Sigmoid colon (tissue), 4 donors: ENCODE results near the gene EFHD2.
"Not testable (repeated sequence)": the region's sequence is repeated elsewhere in the genome, so short reads cannot be mapped to it uniquely, and the experiment has no call there.

Source experiments
- CTCF ChIP-seq, 4 experiments: fragments of 450-650 bp in 3 of 4; fragments of 200-600 bp in 1 of 4; IDR thresholded peaks; one replicate each; pipeline ENCODE4 v1.5.1; 2016 to 2019; ENCODE audit warnings: antibody characterized with exemption in 4 of 4, mild to moderate bottlenecking in 3 of 4, moderate library complexity in 2 of 4
- EP300 ChIP-seq, 4 donors: sonication (generic); formaldehyde crosslinking; IDR thresholded peaks; one replicate each; pipeline ENCODE4 v1.6.1; 2017; ENCODE audit warnings: antibody characterized with exemption in 4 of 4
- POLR2A ChIP-seq, 2 donors: fragments of 450-650 bp; IDR thresholded peaks; one replicate each; pipeline ENCODE4 v1.6.1; 2016; ENCODE audit warnings: antibody characterized with exemption in 2 of 2, mild to moderate bottlenecking in 2 of 2, moderate library complexity in 2 of 2
- POLR2AphosphoS5 ChIP-seq, 4 donors: sonication (generic); formaldehyde crosslinking; IDR thresholded peaks; one replicate each; pipeline ENCODE4 v1.6.1; 2017; ENCODE audit warnings: antibody characterized with exemption in 4 of 4

- not testable (repeated sequence) for TF ChIP-seq CTCF, POLR2A, EP300, POLR2AphosphoS5 (IDR thresholded peaks at IDR 0.05)
These were observed 54.2 kb downstream of the EFHD2 start for GRCh38 chr1:15463926-15464322.
